SU-DHL-6 (cell line): ENCODE data around the gene DIAPH3.

ENCODE experiments used
- H2AFZ ChIP-seq: fragments of 200-600 bp; sonication (generic); 2 replicates; pipeline ENCODE4 v1.6.1; 2014; ENCODE audit warnings: low read depth, mild to moderate bottlenecking, moderate library complexity, mixed read lengths, antibody characterized with exemption, low read length; ENCODE audit not compliant: severe bottlenecking
- H3F3A ChIP-seq: fragments of 200-600 bp; shearing (Covaris generic); 2 replicates; pipeline ENCODE4 v1.6.0; 2016; ENCODE audit warnings: antibody characterized with exemption, mild to moderate bottlenecking; ENCODE audit not compliant: insufficient read depth
- H3K27ac ChIP-seq: fragments of 200-600 bp; sonication (generic); 2 replicates; pipeline ENCODE4 v1.5.1; 2016; ENCODE audit warnings: low read depth, mild to moderate bottlenecking, low read length, moderate library complexity, mixed read lengths
- H3K27me3 ChIP-seq: fragments of 200-600 bp; sonication (generic), shearing (Covaris generic); 2 replicates; pipeline ENCODE4 v1.6.0; 2014; ENCODE audit warnings: mild to moderate bottlenecking, low read length
- H3K36me3 ChIP-seq: fragments of 200-600 bp; sonication (generic); 2 replicates; pipeline ENCODE4 v1.6.1; 2014; ENCODE audit warnings: mild to moderate bottlenecking, low read length, mixed read lengths
- H3K4me2 ChIP-seq: fragments of 300-600, 200-600 bp; shearing (Covaris generic), sonication (generic); 2 replicates; pipeline ENCODE4 v1.6.0; 2014; ENCODE audit warnings: low read length, low read depth, mild to moderate bottlenecking; ENCODE audit not compliant: poor library complexity, severe bottlenecking
- H3K4me3 ChIP-seq: fragments of 200-600 bp; sonication (generic); 2 replicates; pipeline ENCODE4 v1.5.1; 2014; ENCODE audit warnings: antibody characterized with exemption, low read length, mild to moderate bottlenecking, mixed read lengths; ENCODE audit not compliant: insufficient read depth, poor library complexity, severe bottlenecking
- H3K79me2 ChIP-seq: fragments of 200-600 bp; sonication (generic); 2 replicates; pipeline ENCODE4 v1.6.1; 2014; ENCODE audit warnings: mild to moderate bottlenecking, low read length, moderate library complexity; ENCODE audit not compliant: insufficient read depth
- H3K9ac ChIP-seq: fragments of 200-600 bp; sonication (generic); 2 replicates; pipeline ENCODE4 v1.7.0; 2014; ENCODE audit warnings: mild to moderate bottlenecking, low read length
- H3K9me2 ChIP-seq: fragments of 200-600 bp; sonication (generic); replicated peaks from 2 replicates; pipeline ENCODE4 v1.6.1; 2014; ENCODE audit warnings: low read length; ENCODE audit not compliant: insufficient read depth
- H3K9me3 ChIP-seq: fragments of 200-600 bp; sonication (generic); 2 replicates; pipeline ENCODE4 v1.6.1; 2014; ENCODE audit warnings: low read length, mixed read lengths; ENCODE audit not compliant: insufficient read depth
- H4K20me1 ChIP-seq: fragments of 200-600 bp; sonication (generic); 2 replicates; pipeline ENCODE4 v1.6.1; 2014; ENCODE audit warnings: low read depth, mild to moderate bottlenecking, antibody characterized with exemption, low read length, moderate library complexity, mixed read lengths
- CTCF ChIP-seq: fragments of 200-600 bp; sonication (generic); IDR thresholded peaks from one replicate; pipeline ENCODE4 v1.5.1; 2017; ENCODE audit warnings: antibody characterized with exemption, mild to moderate bottlenecking, low read length, moderate library complexity; ENCODE audit not compliant: insufficient read depth, poor library complexity, severe bottlenecking
- EZH2phosphoT487 ChIP-seq: fragments of 200-600 bp; sonication (generic), shearing (Covaris generic); conservative IDR thresholded peaks from 2 replicates; pipeline ENCODE4 v1.6.1; 2018; ENCODE audit warnings: mild to moderate bottlenecking, antibody characterized with exemption, low read length, moderate library complexity, mixed read lengths

DIAPH3 gene

GRCh38 chr13:59809564-59809963, 354.2 kb downstream of the DIAPH3 start:
- Histone ChIP-seq H3K4me3 (no peak overlapping the region), H3K4me2 (no peak overlapping the region), H3K27ac (no peak overlapping the region), H4K20me1 (no peaks in the 10 kb centered on the region), H3K9me2 (no peaks in the 10 kb centered on the region), H3K79me2 (no peaks in the 10 kb centered on the region), H3K9ac (no peak overlapping the region), H3K9me3 (no peaks in the 10 kb centered on the region), H3K27me3 (no peaks in the 10 kb centered on the region), H2AFZ (no peak overlapping the region), H3F3A (no peaks in the 10 kb centered on the region), H3K36me3 (no peaks in the 10 kb centered on the region)
- TF ChIP-seq CTCF (no peak), EZH2phosphoT487 (no peak)

DNA sequence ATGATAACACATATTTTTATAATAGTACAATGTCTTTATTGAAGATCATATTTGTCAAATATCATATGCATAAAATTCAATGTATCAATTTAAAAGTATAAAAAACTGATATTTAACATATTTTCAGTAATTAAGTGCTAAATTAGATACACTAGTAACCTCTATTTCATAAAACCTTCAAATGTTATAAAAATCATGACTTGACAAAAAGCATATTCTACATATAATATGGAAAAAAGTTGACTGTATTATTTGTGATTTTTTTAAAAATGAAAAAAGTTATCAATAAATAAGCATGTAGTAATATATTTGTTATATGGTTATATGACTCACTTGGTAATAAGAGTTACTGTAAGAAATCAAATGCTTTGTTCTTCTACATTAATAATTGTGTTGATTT, 356.9 kb downstream of the DIAPH3 start:
- no peaks in the 10 kb centered on the region for H3K36me3 ChIP-seq
- H4K20me1 ChIP-seq: no peaks in the 10 kb centered on the region
- H3K4me2 ChIP-seq: no peak overlapping the region
- H3K4me3 ChIP-seq: no peak overlapping the region
- no peaks in the 10 kb centered on the region for H3K79me2 ChIP-seq
- no peaks in the 10 kb centered on the region for H3K9me3 ChIP-seq
- no peaks in the 10 kb centered on the region for H3F3A ChIP-seq
- H3K9ac ChIP-seq: no peak overlapping the region
- no peaks in the 10 kb centered on the region for H3K27me3 ChIP-seq
- H2AFZ ChIP-seq: no peak overlapping the region
- H3K27ac ChIP-seq: no peak overlapping the region
- no peaks in the 10 kb centered on the region for H3K9me2 ChIP-seq
- TF ChIP-seq CTCF (no peak), EZH2phosphoT487 (no peak)

DNA sequence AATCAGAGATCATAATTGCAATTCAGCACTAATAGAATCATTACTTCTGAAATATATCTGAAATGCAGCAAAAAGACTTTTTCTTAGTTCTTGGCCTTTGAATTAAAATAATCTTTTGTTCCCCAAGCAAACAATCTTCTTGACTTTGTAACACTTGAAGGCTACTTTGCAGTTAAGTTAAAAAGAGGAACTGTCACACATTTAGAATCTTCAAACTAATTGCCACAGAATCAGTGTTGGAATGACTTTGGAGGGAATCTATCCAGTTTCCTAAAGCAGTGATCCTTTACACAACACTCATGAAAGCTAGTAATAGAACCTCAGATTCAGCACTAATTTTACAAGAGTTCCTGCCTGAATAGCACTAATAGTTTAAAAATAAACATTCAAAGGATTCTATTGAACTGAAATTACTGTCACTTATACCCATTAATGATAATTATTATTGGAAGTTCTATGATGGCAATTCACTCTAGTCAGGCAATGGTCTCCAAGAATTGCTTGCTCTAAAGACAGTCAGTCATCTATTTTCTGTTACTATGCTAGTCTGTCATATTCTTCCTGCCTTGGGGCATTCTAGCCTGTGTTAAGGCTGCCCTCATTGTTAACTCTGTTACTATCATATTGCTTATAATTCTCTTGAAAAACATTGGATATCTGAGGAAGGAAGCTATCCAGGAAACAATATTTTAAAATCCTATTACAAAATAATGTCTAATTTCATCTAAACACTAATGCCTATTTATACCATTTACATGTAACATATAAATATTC, 362.4 kb downstream of the DIAPH3 start:
- no peaks in the 10 kb centered on the region for H3K79me2 ChIP-seq
- H2AFZ ChIP-seq: no peak overlapping the region
- H3K27me3 ChIP-seq: no peaks in the 10 kb centered on the region
- no peak overlapping the region for H3K4me2 ChIP-seq
- H3K4me3 ChIP-seq: no peak overlapping the region
- H3K9me2 ChIP-seq: no peaks in the 10 kb centered on the region
- no peaks in the 10 kb centered on the region for H4K20me1 ChIP-seq
- no peaks in the 10 kb centered on the region for H3K36me3 ChIP-seq
- no peaks in the 10 kb centered on the region for H3K9me3 ChIP-seq
- no peaks in the 10 kb centered on the region for H3F3A ChIP-seq
- TF ChIP-seq CTCF (no peak), EZH2phosphoT487 (no peak)
- no peak overlapping the region for H3K9ac ChIP-seq
- no peak overlapping the region for H3K27ac ChIP-seq
